NT2/D1 (cell line): ENCODE results near the gene OR10G7.

Experiments
- DNase-seq: peaks from one replicate; pipeline ENCODE4 v3.0.0-alpha.2; 2011; ENCODE audit warnings: low read depth, low spot score
- H3K27me3 ChIP-seq: 2 replicates; pipeline ENCODE4 v1.6.0; 2011; ENCODE audit warnings: mild to moderate bottlenecking; ENCODE audit not compliant: insufficient read length, insufficient read depth
- H3K36me3 ChIP-seq: 2 replicates; pipeline ENCODE4 v1.6.1; 2011; ENCODE audit warnings: mild to moderate bottlenecking, low read length, mixed read lengths; ENCODE audit not compliant: insufficient read depth, insufficient read length
- H3K4me1 ChIP-seq: 2 replicates; pipeline ENCODE4 v1.5.1; 2011; ENCODE audit not compliant: insufficient read depth, insufficient read length
- H3K4me3 ChIP-seq: 2 replicates; pipeline ENCODE4 v1.5.1; 2011; ENCODE audit warnings: low read depth; ENCODE audit not compliant: insufficient read length
- H3K9ac ChIP-seq: 2 replicates; pipeline ENCODE4 v1.6.0; 2011; ENCODE audit warnings: low read depth; ENCODE audit not compliant: insufficient read length
- H3K9me3 ChIP-seq: 2 replicates; pipeline ENCODE4 v1.5.1; 2011; ENCODE audit warnings: mild to moderate bottlenecking, low read length; ENCODE audit not compliant: insufficient read depth
- SUZ12 ChIP-seq: IDR thresholded peaks from 2 replicates; pipeline ENCODE4 v1.6.1; 2011; ENCODE audit not compliant: insufficient read length, insufficient read depth; ENCODE audit errors: extremely low read depth
- YY1 ChIP-seq: IDR thresholded peaks from 2 replicates; pipeline ENCODE4 v1.6.1; 2011; ENCODE audit not compliant: insufficient read length, insufficient read depth
- ZNF274 ChIP-seq: IDR thresholded peaks from 2 replicates; pipeline ENCODE4 v1.6.1; 2011; ENCODE audit warnings: mild to moderate bottlenecking, low read depth, low read length

OR10G7 gene

DNA sequence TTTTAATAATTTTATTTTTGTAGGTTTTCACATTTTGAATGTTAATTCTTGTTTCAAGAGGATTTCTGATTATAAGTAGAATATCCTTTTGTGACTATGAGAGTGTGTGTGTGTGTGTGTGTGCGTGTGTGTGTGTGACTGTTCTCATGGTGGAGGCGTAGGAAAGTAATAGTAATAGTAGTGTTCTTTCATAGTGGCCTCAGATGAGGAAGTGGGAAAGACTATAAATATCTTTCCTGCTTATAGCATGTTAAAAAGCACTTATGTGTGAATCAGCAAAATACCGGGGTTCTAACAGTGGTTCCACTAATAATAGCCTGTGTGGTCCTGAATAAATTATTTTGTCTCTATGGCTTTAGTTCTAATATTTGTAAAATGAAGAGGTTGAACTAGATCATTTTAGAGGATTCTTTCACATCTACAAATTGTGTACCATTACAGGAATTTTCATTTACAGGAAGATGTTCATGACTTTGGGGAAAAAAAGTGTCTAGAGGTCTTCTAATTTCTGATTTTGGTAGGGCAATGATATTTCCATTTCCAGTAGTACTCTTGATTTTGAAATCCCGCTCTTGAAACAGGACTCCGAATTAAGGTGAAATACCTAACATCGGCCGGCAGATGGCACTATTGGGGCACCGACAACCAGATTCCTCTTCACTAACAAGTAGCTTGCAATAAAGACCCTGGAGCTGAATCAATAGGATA is 29.9 kb upstream of the OR10G7 start:
- TF ChIP-seq ZNF274, result no peak
- TF ChIP-seq SUZ12, result no peak
- no peak for TF ChIP-seq YY1
- Histone ChIP-seq H3K9ac (no peak overlapping the region), H3K4me3 (no peak overlapping the region), H3K27me3 (no peaks in the 10 kb centered on the region), H3K36me3 (no peaks in the 10 kb centered on the region), H3K9me3 (no peaks in the 10 kb centered on the region), H3K4me1 (no peaks in the 10 kb centered on the region)
- DNase-seq, result peak; percentile 66

DNA sequence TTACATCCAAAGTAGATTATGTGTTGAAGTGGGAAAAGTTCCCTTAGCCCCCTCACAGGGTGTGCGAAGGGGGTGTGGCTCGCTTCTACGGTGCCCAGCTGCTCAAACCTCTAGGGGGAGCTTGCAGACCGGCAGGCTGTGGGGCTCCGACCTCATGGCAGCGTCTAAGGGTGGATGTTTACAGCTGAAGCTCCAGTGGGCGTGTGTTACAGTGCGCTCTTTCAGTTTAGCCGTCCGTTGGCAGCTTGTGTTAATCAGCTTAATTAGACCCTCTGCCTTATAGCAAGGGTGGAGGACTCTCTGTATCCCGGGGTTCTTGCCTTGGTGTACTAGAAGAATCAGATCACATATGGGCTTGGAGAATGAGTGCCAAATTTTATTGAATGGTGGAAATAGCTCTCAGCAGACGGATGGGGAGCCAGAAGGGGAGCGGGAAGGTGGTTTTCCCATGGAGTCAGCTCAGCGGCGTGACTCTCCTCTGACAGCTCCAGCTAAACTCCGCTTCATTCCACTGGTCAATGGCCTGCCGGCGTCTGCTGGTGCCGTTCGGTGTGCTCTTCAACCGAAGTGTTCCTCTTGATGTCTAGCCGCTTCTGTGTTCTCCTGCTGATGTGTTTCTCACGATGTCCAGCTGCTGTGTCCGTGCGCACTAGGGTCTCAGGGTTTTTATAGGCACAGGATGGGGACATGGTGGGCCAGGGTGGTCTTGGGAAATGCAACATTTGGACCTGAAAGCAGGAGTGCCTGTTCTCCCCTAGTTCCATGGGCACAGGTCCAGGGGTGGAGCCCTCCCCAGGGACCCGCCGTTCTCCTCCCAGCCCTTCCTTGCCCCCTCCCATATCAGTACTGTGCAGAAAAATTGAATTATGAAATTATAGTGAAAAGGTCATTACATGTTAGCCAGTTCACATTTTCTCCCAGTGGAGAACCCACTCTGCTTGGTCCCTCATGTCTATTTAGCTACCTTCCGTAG is 28.6 kb upstream of the OR10G7 start:
- Histone ChIP-seq H3K27me3 (no peaks in the 10 kb centered on the region), H3K4me3 (no peak overlapping the region), H3K9me3 (no peaks in the 10 kb centered on the region), H3K9ac (no peak overlapping the region), H3K36me3 (no peaks in the 10 kb centered on the region), H3K4me1 (no peaks in the 10 kb centered on the region)
- DNase-seq, result no peak
- TF ChIP-seq YY1 (no peak), ZNF274 (no peak), SUZ12 (no peak)

DNA sequence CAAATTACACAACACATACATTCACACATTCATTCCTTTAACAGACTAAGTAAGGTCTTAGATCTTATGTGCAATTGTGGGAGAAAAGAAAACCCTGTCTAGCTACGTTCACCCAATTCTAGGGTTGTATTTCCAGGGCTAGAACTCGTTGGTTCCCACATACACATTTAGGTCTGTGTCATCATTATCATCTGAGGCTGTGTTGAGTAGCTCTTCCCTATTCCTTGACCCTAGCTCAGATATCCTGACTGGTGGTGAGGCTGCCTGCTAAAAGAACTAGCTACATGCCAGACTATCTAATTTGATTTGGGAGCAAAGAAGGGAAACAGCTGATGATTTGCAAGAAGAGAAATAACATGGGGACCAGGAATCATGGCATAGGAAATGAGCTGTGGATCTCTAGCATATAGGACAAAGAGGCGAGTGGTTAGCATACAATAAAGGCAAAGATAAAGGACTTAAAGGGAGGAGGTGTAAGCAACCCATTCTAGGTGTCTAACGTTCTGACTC is 27.5 kb upstream of the OR10G7 start:
- Histone ChIP-seq H3K36me3 (no peaks in the 10 kb centered on the region), H3K9ac (no peak overlapping the region), H3K9me3 (no peaks in the 10 kb centered on the region), H3K4me3 (no peak overlapping the region), H3K27me3 (no peaks in the 10 kb centered on the region), H3K4me1 (no peaks in the 10 kb centered on the region)
- TF ChIP-seq YY1, result no peak
- no peak for TF ChIP-seq ZNF274
- no peak for TF ChIP-seq SUZ12
- DNase-seq, result no peak

DNA sequence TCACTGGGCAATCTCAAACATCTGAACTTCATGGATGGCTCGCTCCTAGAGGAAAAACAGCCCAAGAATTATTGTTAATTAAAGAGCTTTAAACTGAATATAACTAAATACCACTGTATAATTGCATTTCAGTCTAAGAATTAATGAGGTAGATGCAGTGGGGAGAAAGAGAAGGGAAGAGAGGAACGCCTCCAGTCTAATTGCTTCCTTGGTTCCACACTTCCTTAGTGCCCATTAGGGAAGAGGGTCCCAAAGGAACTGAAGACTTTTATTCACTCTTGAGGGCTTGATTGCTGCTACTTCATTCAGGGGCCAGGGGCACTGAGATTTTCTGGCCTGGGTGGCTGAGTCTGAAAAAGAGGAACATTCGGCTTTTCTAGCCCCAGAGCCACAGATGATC is 11.8 kb upstream of the OR10G7 start:
- no peak overlapping the region for H3K9ac ChIP-seq
- no peaks in the 10 kb centered on the region for H3K9me3 ChIP-seq
- no peak for DNase-seq
- H3K27me3 ChIP-seq, result no peaks in the 10 kb centered on the region
- no peak for TF ChIP-seq YY1
- no peak for TF ChIP-seq SUZ12
- no peak for TF ChIP-seq ZNF274
- H3K4me1 ChIP-seq, result no peaks in the 10 kb centered on the region
- H3K36me3 ChIP-seq, result no peaks in the 10 kb centered on the region
- no peak overlapping the region for H3K4me3 ChIP-seq

DNA sequence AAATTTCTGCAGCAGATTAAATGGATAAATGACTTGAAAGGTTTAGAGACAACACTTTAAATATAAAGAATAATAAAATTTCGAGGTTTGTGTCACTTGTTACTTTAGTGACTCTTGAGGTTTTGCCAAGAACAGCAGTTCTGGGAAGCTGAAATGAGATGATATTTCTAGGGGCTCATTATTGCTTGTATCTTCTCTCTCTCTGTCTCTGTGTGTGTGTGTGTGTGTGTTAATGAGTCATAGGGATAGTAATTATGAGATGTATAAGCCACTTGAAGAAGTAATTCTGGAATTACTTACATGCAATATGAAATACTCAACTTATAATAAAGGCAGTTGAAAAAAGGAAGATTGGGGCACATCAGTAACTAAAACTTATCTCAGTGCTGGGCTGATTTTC is 9.6 kb upstream of the OR10G7 start:
- Histone ChIP-seq H3K36me3 (no peaks in the 10 kb centered on the region), H3K4me1 (no peaks in the 10 kb centered on the region), H3K4me3 (no peak overlapping the region), H3K27me3 (no peaks in the 10 kb centered on the region), H3K9ac (no peak overlapping the region), H3K9me3 (no peaks in the 10 kb centered on the region)
- TF ChIP-seq YY1 (no peak), ZNF274 (no peak), SUZ12 (no peak)
- DNase-seq, result no peak

DNA sequence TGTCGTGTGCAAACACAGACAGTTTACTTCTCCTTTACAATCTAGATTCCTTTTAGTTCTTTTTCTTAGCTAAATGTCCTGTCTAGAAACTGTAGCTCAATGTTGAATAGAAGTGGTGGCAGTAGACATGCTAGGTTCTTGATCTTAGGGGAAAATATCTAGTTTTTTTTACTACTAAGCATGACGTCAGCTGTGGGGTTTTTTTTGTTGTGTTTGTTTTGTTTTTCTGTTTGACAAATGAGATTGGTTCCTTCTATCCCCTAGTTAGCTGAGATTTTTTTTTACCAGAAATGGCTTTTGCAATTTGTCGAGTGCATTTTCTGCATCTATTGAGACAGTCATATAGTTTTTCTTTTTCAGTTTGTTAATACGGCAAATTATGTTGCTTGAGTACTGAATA is 2.3 kb upstream of the OR10G7 start:
- Histone ChIP-seq H3K9me3 (no peaks in the 10 kb centered on the region), H3K27me3 (no peaks in the 10 kb centered on the region), H3K4me1 (no peaks in the 10 kb centered on the region), H3K9ac (no peak overlapping the region), H3K4me3 (no peak overlapping the region), H3K36me3 (no peaks in the 10 kb centered on the region)
- DNase-seq, result no peak
- no peak for TF ChIP-seq ZNF274
- TF ChIP-seq SUZ12, result no peak
- TF ChIP-seq YY1, result no peak

DNA sequence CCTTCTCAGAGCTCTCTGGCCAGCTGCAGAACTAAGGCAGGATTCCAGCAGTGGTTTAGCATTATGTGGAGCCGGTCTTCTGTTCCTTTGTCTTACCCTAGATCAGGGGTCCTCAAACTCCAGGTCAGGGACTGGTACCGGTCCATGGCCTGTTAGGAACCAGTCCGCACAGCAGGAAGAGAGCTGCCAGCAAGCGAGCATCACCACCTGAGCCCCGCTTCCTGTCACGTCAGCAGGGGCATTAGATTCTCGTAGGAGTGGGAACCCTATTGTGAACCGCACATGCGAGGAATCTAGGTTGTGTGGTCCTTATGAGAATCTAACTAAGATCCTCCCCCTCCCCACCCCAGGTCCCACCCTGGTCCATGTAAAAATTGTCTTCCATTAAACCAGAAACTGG is 1.6 kb downstream of the OR10G7 start:
- TF ChIP-seq YY1 (no peak), ZNF274 (no peak), SUZ12 (no peak)
- Histone ChIP-seq H3K9ac (no peak overlapping the region), H3K36me3 (no peaks in the 10 kb centered on the region), H3K9me3 (no peaks in the 10 kb centered on the region), H3K4me3 (no peak overlapping the region), H3K27me3 (no peaks in the 10 kb centered on the region), H3K4me1 (no peaks in the 10 kb centered on the region)
- no peak for DNase-seq
